Transverse colon (tissue), 4 donors: Measurements from ENCODE around the gene DUS4L.

Source experiments
- EP300 ChIP-seq: sonication (generic); formaldehyde crosslinking; IDR thresholded peaks from one replicate; pipeline ENCODE4 v1.6.1; 2017; ENCODE audit warnings: antibody characterized with exemption, low read depth
- POLR2A ChIP-seq: fragments of 450-650 bp; IDR thresholded peaks from one replicate; pipeline ENCODE4 v1.6.1; 2016; ENCODE audit warnings: antibody characterized with exemption, mild to moderate bottlenecking, moderate library complexity
- POLR2AphosphoS5 ChIP-seq, 3 donors: sonication (generic); formaldehyde crosslinking; IDR thresholded peaks; one replicate each; pipeline ENCODE4 v1.6.1; 2016; ENCODE audit warnings: antibody characterized with exemption in 3 of 3
- TF ChIP-seq, protein P1 (sequence below), 5 experiments: fragments of 200-600 bp in 3 of 5; fragments of 450-650 bp in 2 of 5; sonication (generic) in 3 of 5; IDR thresholded peaks; 1 replicate in 2 of 5; 2 replicates in 3 of 5; pipeline ENCODE4 v1.5.1; 2016 to 2017; ENCODE audit warnings: antibody characterized with exemption in 5 of 5, inconsistent platforms in 3 of 5, mild to moderate bottlenecking in 2 of 5, moderate library complexity in 1 of 5

DNA sequence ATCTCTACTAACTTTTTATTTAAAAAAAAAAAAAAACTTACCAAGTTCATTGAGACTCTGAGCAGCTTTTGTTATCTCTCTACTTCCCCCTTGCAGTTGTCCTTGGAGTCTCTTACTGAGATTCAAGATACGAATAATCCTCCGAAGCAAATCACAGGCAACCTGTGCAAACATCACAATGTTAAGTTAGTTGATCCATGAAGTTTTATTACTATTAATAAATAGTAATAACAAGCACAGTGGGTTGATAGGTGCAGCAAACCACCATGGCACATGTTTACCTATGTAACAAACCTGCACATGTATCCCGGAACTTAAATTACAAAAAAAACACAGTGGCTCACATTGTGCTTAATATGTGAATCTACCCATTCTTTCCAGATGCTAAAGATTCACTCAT is 36.6 kb upstream of the DUS4L start:
- TF ChIP-seq POLR2A = no peak
- TF ChIP-seq, protein P1, sequence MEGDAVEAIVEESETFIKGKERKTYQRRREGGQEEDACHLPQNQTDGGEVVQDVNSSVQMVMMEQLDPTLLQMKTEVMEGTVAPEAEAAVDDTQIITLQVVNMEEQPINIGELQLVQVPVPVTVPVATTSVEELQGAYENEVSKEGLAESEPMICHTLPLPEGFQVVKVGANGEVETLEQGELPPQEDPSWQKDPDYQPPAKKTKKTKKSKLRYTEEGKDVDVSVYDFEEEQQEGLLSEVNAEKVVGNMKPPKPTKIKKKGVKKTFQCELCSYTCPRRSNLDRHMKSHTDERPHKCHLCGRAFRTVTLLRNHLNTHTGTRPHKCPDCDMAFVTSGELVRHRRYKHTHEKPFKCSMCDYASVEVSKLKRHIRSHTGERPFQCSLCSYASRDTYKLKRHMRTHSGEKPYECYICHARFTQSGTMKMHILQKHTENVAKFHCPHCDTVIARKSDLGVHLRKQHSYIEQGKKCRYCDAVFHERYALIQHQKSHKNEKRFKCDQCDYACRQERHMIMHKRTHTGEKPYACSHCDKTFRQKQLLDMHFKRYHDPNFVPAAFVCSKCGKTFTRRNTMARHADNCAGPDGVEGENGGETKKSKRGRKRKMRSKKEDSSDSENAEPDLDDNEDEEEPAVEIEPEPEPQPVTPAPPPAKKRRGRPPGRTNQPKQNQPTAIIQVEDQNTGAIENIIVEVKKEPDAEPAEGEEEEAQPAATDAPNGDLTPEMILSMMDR (IDR thresholded peaks at IDR 0.05) = no peak
- TF ChIP-seq POLR2AphosphoS5 (IDR thresholded peaks at IDR 0.05) = no peak
- TF ChIP-seq EP300 = no peak
